GM12873 (cell line): ENCODE measurements around the gene FHIT.

Experiments used
- CTCF ChIP-seq: IDR thresholded peaks from 2 replicates; pipeline ENCODE4 v1.5.1; 2012; ENCODE audit warnings: low read depth, mild to moderate bottlenecking, moderate library complexity, low read length, control low read depth; ENCODE audit not compliant: insufficient read depth; ENCODE audit errors: missing control alignments

FHIT gene

GRCh38 chr3:60967141-60967540, 284.1 kb downstream of the FHIT start:
- no peak for TF ChIP-seq CTCF

DNA sequence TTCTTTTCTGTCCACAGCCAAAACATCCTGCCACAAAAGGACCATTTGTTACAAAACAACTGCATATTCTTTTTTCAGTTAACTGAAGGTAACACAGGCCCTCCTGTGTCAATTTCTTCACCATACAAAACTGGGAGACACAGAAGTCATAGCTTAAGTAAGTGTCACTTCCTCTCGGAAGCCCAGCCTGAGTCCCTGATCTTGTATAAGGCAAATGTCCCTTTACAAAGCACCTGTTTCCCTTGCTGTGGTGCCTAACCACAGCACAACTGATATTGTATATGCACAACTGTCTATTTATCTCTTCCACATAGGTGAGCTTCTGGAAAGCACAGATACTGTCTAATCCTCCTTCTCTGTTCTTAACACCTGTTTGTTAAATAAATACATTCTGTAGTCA, 293.7 kb downstream of the FHIT start:
- no peak for TF ChIP-seq CTCF

DNA sequence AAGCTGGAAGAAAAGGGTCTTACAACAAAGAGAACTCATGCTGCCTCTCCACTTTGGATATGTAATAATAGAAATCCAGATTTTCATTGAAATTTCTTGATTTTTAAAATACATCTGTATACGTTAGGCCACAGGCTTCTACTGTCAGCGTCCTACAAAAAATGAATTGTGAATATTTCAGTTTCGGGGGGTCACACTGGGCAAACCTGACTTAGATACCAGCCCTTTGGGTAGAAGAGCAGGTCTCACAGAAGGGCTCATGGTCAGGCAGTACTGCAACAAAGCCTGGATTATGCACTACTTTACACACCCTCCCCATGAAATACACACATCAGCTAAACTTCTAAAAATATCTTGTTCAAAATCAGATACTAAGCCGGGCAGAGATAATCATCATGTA, 294.5 kb downstream of the FHIT start:
- no peak for TF ChIP-seq CTCF

DNA sequence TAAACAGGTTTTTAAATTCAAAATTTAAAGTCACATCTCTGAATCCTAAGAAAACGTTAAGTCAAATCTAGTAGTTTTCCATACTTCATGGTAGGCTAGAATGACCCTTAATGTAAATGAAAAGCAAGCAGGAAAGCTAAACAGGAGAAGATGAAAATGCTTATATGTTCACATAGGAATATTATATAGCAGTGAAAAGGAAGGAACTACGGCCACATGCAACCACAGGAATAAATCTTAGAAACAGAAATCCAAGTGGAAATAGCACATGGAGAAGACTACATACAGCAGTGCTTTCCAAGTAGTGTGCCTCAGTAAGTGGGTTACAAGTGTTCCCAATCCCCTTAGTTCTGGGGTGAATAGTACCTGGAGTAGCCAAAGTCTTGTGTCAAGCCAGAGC, 296.2 kb downstream of the FHIT start:
- no peak for TF ChIP-seq CTCF

- TF ChIP-seq CTCF, result no peak
These were observed 297.2 kb downstream of the FHIT start for GRCh38 chr3:60954048-60954447.

DNA sequence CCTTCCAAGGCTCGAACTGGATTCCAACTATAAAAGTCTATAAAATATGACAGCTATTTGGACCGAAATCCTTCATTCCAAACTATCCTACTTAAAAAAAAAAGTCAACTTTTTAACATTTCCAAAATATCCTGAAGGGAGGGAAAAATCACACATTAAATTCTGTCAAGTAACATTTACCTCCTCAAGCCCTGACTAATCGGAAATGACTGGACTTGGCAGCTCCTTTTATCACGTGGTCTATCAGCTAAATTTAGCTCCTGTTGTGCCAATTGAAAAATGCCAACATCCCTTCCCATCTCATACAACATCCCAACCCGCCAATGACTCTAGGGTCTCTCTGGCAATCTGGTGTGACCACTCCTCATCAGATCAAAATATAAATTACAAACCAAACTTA, 297.9 kb downstream of the FHIT start:
- no peak for TF ChIP-seq CTCF

- no peak for TF ChIP-seq CTCF
These were observed 299.2 kb downstream of the FHIT start for GRCh38 chr3:60952055-60952454.

DNA sequence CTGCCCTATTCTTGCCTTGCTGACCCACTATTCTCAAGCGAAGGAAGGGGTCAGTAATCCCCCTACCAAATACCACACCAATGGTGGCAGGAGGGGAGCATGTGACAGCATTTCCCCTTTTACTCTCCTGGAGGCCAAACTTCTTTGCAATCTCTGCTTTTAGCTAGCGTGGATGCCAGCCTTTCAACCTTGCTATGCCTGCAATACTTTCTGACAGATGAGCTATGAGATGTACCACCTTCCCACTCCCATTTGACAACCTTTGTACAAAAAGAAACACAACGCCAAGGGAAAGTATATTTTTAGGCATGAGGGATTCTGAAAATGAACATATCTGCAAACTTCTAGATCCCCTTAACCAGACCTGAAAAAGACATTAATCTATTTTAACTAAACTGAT, 302.1 kb downstream of the FHIT start:
- TF ChIP-seq CTCF, result no peak
